GM19324 (cell line): ENCODE results near the gene CFHR2.

Experiments used
- ATAC-seq: cut with Tn5 transposase; IDR thresholded peaks from one replicate; pipeline ENCODE4 v1.9.1; 2021; ENCODE audit warnings: mild to moderate bottlenecking, moderate library complexity; ENCODE audit not compliant: unreplicated experiment, low FRiP score

CFHR2 gene

GRCh38 chr1:196997423-196997822 is 53.9 kb downstream of the CFHR2 start:
- ATAC-seq: no peak

DNA sequence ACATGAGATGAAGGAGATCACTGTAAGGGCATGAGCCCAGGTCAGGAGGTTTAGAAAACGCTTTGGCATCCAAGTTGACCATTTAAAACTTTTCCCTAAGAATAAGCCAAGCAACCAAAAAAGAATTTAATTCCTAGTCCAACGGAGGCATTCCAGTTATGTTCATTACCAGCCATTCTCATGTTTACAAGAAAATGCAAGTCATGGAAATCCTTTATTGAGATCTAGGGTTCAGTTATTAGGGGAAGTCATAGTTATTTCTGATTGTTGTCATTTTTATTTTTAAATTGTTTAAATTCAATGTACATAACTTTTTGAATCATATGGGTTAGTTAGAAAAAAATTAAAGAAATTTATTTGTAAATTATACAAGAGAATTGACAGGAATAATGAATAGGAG is 58.3 kb downstream of the CFHR2 start:
- ATAC-seq: no peak

GRCh38 chr1:197003132-197003531 is 59.6 kb downstream of the CFHR2 start:
- no peak for ATAC-seq

- ATAC-seq: no peak
Observed at GRCh38 chr1:197008861-197009260, 65.3 kb downstream of the CFHR2 start.
